Uterus (tissue), 4 donors: ENCODE measurements around the gene GRAMD1A. TPM values are rescaled to one million over a fixed set of nuclear protein-coding genes. Genes with fewer than 3 reads are reported as not detected.

ENCODE experiments used
- DNase-seq, 2 donors: peaks; one replicate each; pipeline ENCODE4 v3.0.0-alpha.2; 2019 to 2020
- H3K27ac ChIP-seq, 2 donors: fragments of 200-600 bp; sonication (generic); 1 replicate in 1 of 2; 2 replicates in 1 of 2; pipeline ENCODE4 v1.5.1; 2016 to 2018
- H3K27me3 ChIP-seq, 2 donors: fragments of 200-600 bp; sonication (generic); one replicate each; pipeline ENCODE4 v1.5.1; 2018 to 2019; ENCODE audit warnings: control low read depth in 1 of 2
- H3K36me3 ChIP-seq, 2 donors: fragments of 200-600 bp; sonication (generic); one replicate each; pipeline ENCODE4 v1.5.1; 2019; ENCODE audit warnings: control low read depth in 1 of 2
- H3K4me1 ChIP-seq, 2 donors: fragments of 200-600 bp; sonication (generic); one replicate each; pipeline ENCODE4 v1.5.1; 2018 to 2019; ENCODE audit warnings: control low read depth in 1 of 2
- H3K4me3 ChIP-seq, 2 donors: fragments of 200-600 bp; sonication (generic); 1 replicate in 1 of 2; 2 replicates in 1 of 2; pipeline ENCODE4 v1.5.1; 2018 to 2019; ENCODE audit warnings: mild to moderate bottlenecking in 1 of 2
- H3K9me3 ChIP-seq, 2 donors: fragments of 200-600 bp; sonication (generic); one replicate each; pipeline ENCODE4 v1.5.1; 2019; ENCODE audit warnings: control low read depth in 1 of 2
- POLR2A ChIP-seq, 2 donors: fragments of 450-650 bp; IDR thresholded peaks; one replicate each; pipeline ENCODE4 v1.6.1; 2016; ENCODE audit warnings: antibody characterized with exemption in 2 of 2, mild to moderate bottlenecking in 1 of 2, moderate library complexity in 1 of 2
- intact Hi-C: fragments of 100-400 bp; cut with DNase I; formaldehyde crosslinking; loops from one replicate; pipeline ENCODE4 v1.15.1; 2023; ENCODE audit warnings: low total_unique reads
- total RNA-seq, 4 donors: library from RNA; depleted of rRNA in 3 of 4; stranded (reverse); fragments of >200 nt in 3 of 4; gene quantifications; one replicate each; pipeline versions ENCODE4 v1.1.0 to v1.2.4, GENCODE V29; 2014 to 2023
- TF ChIP-seq, protein P1 (sequence below), 4 experiments: fragments of 200-600 bp in 2 of 4; fragments of 450-650 bp in 2 of 4; sonication (generic) in 2 of 4; IDR thresholded peaks; one replicate each; pipeline ENCODE4 v1.5.1; 2016 to 2019; ENCODE audit warnings: antibody characterized with exemption in 4 of 4, mild to moderate bottlenecking in 2 of 4, moderate library complexity in 1 of 4
- donor health status: DM: yes; HTN: yes; CAD: no.

Gene GRAMD1A
- total RNA-seq, 4 donors from 2014 or later = 40.0 to 89.8 (median 52.2) TPM

DNA sequence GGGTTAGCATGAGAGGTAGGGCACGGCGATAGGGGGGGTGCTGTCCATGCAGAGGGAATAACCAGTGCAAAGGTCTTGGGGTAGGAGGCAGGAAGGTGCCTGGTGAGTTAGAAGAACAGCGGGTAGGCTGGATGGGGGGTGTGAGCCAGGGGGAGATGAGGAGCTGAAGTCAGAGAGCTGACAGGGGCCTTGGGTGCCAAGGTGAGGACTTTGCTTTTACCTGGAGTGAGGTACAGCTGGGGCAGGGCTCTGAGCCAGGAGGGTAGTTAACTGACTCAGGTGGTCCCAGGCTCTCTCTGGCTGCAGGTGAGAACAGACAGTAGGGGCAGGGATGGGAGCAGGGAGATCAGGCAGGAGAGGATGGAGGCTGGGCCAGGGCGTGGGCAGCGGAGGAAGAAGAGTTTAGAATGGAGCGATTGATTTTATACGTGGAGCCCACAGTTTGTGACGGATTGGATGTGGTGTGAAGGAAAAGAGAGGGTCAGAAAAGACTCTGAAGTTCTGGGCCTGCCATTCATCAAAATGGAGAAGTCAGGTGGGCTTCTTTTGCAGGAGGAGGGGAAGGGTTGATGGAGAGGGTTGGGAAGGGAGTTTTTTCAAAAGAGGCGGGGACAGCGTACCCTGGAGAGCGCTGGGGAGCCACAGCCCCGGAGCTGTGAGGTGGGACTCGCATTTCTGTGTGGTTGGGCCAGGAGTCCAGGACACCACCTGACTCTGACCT, 1.2 kb upstream of the GRAMD1A start:
- H3K27me3 ChIP-seq = no peaks in the 10 kb centered on the region
- intact Hi-C loops = no loop called here
- H3K36me3 ChIP-seq = no peaks in the 10 kb centered on the region
- no peak for DNase-seq
- H3K4me3 ChIP-seq = peak overlapping the region; percentile 65 to 86
- no peak for TF ChIP-seq POLR2A (IDR thresholded peaks at IDR 0.05)
- TF ChIP-seq, protein P1, sequence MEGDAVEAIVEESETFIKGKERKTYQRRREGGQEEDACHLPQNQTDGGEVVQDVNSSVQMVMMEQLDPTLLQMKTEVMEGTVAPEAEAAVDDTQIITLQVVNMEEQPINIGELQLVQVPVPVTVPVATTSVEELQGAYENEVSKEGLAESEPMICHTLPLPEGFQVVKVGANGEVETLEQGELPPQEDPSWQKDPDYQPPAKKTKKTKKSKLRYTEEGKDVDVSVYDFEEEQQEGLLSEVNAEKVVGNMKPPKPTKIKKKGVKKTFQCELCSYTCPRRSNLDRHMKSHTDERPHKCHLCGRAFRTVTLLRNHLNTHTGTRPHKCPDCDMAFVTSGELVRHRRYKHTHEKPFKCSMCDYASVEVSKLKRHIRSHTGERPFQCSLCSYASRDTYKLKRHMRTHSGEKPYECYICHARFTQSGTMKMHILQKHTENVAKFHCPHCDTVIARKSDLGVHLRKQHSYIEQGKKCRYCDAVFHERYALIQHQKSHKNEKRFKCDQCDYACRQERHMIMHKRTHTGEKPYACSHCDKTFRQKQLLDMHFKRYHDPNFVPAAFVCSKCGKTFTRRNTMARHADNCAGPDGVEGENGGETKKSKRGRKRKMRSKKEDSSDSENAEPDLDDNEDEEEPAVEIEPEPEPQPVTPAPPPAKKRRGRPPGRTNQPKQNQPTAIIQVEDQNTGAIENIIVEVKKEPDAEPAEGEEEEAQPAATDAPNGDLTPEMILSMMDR (IDR thresholded peaks at IDR 0.05) = no peak
- H3K9me3 ChIP-seq = no peaks in the 10 kb centered on the region
- H3K27ac ChIP-seq = peak overlapping the region; percentile 99
- no peaks in the 10 kb centered on the region for H3K4me1 ChIP-seq

GRCh38 chr19:35000338-35000646, 169 bp downstream of the GRAMD1A start:
- Histone ChIP-seq H3K4me3 (peak overlapping the region; percentile 65 to 86), H3K36me3 (no peaks in the 10 kb centered on the region), H3K27ac (peak overlapping the region; percentile 99), H3K27me3 (no peaks in the 10 kb centered on the region), H3K9me3 (no peaks in the 10 kb centered on the region), H3K4me1 (no peaks in the 10 kb centered on the region)
- DNase-seq = no peak
- TF ChIP-seq, protein P1 (IDR thresholded peaks at IDR 0.05) = no peak
- TF ChIP-seq POLR2A (IDR thresholded peaks at IDR 0.05) = peak; percentile 78 to 88
- intact Hi-C loops = no loop called here

- DNase-seq = no peak
- H3K27me3 ChIP-seq = no peaks in the 10 kb centered on the region
- no peaks in the 10 kb centered on the region for H3K9me3 ChIP-seq
- no peaks in the 10 kb centered on the region for H3K36me3 ChIP-seq
- TF ChIP-seq, protein P1 (IDR thresholded peaks at IDR 0.05) = no peak
- TF ChIP-seq POLR2A (IDR thresholded peaks at IDR 0.05) = no peak
- peak overlapping the region; percentile 99 for H3K27ac ChIP-seq
- peak overlapping the region; percentile 65 to 86 for H3K4me3 ChIP-seq
- intact Hi-C loops = no loop called here
- H3K4me1 ChIP-seq = no peaks in the 10 kb centered on the region
These were observed 751 bp downstream of the GRAMD1A start for GRCh38 chr19:35000647-35001501.

DNA sequence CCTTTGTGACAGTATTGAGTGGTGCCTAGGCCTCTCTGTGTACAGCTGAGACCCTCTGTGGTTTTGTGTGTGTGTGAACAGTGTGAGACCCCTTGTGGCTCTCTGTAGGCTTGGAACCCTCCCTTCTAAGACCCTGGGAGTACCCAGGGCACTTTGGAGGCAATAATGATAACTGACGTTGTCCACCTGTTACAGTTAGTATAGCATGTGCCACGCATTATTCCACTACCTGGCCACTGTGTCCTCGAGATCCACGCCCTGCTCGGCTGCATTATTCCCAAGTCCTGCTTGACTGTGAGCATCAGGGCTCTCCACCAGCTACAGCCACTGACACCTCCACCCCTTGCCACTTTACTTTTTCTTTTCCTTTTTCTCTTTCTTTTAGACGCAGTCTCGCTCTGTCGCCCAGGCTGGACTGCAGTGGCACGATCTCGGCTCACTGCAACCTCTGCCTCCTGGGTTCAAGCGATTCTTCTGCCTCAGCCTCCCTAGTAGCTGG, 2.0 kb downstream of the GRAMD1A start:
- no peaks in the 10 kb centered on the region for H3K9me3 ChIP-seq
- no peak for TF ChIP-seq POLR2A (IDR thresholded peaks at IDR 0.05)
- TF ChIP-seq, protein P1 (IDR thresholded peaks at IDR 0.05) = no peak
- no peaks in the 10 kb centered on the region for H3K4me1 ChIP-seq
- intact Hi-C loops = no loop called here
- no peak for DNase-seq
- H3K4me3 ChIP-seq = no peak overlapping the region
- no peaks in the 10 kb centered on the region for H3K36me3 ChIP-seq
- H3K27me3 ChIP-seq = no peaks in the 10 kb centered on the region
- H3K27ac ChIP-seq = peak overlapping the region in 1 of 2 donors; percentile 99
